NCI-H82 (cell line): ENCODE data around the gene UNC13C.

Experiments
- DNase-seq: peaks from one replicate; lab custom pipeline; 2025; lab: John Stamatoyannopoulos, UW

Gene UNC13C

GRCh38 chr15:54571576-54571975, 593.3 kb downstream of the UNC13C start:
- DNase-seq = no peak

DNA sequence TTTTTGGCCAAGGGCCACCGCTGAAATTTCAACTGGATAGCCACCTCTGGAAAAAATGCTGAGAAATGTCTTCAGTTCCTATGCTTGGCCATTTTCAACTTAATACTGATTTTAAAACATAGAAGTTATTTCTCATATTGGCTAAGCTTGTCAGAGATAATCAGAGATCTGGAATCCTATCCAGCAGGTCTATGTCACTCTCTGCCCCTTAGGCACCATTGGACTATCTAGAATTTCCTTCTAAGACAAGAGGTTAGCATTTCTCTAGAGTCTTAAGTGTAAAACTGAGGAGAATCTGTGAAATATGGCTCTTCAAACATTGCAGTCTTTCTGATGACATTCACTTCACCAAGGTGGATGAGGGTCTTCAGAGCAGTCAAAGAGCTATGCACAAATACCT, 597.3 kb downstream of the UNC13C start:
- DNase-seq = no peak

- no peak for DNase-seq
Measured at GRCh38 chr15:54576298-54576935, 598.2 kb downstream of the UNC13C start.

DNA sequence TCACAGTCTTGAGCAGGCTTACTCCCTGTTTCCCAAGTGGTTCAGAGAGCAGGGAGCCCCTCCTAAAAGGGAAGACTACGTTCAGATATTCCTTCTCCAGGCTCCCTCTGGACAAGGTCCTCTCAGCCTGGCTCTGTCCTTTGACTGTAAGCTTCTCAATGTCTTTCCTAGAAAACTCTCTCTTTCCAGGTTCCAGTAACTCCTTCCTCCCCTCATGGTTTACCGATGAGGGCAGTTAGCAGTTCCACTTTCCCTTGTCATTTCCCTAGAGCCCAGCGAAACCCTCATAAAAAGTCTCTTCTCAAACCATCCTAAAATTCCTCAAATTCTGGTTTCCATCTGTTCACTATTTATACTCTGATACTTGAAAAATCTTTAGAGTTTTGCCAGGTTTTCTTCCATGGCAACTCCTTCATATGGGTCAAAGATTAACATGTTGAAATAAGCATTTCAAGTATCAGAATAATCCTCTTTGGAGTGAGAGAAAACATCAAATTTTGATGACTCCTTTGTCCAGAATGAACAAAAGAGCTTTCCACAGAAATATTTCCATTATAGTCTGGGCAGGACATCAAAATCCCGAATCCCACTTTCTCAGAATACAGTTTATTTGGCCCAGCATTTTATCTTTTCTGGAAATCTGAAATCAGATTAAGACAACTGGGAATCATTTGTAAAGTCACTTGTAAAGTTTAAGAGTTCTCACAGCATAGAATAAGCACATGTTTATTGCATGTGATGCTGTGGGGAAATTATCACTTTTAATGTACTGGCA, 599.4 kb downstream of the UNC13C start:
- no peak for DNase-seq

- no peak for DNase-seq
Measured at GRCh38 chr15:54579855-54580254, 601.6 kb downstream of the UNC13C start.

GRCh38 chr15:54580643-54581042, 602.4 kb downstream of the UNC13C start:
- DNase-seq = no peak

DNA sequence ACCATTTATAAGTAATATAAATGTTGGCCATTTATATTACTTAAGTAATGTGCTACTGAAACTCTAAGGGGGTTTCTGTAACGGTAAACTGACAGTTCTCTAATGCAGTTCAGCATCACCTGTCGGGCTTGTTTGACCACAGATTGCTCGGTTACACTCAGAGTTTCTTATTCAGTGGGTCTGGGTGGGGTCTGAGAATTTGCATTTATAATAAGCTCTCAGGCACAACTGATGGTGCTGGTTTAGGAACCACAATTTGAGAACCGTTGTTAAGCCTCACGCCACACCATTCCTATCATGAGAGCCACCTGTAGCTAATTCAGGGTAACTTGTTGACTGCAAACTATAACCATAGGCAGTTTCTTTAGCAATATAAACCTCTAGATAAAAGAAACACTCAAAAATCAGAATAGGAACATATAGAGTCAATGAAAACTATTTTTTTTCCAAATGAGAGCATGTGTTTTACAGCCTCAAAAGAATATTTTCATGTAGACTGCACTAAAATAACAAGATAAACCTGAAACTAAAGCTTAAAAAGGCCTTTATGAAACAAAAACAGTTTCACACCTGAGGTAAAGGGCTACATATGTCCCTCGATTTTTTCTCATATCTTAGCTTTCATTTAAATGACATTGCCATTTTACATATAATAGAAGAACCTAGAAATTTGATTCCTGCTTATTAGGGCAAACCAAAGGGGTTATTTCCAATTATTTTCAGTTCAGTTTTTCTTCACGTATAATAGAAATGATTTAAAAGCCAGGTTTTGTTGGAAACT, 604.8 kb downstream of the UNC13C start:
- DNase-seq = no peak

DNA sequence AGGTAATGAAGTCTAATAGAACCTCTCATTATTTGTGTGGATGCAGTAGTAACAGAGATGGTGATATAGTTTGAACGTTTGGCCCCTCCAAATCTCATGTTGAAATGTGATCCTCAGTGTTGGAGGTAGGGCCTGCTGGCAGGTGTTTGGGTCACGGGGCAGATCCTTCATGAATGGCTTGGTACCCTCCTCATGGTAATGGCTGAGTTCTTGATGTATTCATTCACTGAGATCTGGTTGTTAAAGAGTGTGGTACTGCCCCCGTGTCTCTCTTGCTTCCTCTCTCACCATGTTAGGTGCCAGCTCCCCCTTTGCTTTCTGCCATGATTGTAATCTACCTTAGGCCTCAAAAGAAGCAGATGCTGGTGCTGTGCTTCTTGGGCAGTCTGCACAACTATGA, 606.8 kb downstream of the UNC13C start:
- no peak for DNase-seq

DNA sequence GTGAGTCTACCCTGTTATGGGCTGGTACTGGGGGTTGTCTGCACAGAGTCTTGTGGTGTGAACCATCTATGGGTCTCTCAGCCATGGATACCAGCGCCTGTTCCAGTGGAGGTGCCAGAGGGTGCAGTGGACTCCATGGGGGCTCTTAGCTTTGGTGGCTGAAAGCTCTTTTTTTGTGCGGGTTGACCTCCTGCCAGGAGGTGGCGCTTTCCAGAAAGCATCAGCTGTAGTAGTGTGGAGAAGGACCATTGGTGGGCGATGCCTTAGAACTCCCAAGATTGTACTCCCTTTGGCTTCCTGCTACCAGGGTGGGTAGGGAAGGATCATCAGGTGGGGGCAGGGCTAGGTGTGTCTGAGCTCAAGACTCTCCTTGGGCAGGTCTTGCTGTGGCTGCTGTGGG, 615.9 kb downstream of the UNC13C start:
- DNase-seq = no peak

DNA sequence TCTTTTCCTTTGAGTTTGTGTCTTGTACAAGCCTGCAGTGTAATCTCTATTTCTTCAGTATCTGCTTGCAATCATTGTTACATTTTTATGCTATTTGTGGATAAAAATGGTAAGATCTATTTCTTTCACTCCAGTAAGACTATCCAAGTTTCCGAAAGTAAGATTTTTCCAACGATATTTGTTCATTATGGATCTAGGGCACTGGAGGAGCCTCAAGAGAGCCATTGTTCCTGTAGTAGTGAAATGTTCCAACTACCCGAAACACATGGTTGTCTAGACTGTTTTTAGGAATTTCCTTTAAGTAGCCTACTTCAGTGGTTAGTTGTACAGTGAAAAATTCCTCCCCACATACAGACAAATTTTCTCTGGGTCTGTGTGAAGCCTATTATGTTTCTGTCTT, 621.1 kb downstream of the UNC13C start:
- DNase-seq = no peak

- DNase-seq = peak; percentile 90
Measured at GRCh38 chr15:54605043-54605442, 626.8 kb downstream of the UNC13C start.

DNA sequence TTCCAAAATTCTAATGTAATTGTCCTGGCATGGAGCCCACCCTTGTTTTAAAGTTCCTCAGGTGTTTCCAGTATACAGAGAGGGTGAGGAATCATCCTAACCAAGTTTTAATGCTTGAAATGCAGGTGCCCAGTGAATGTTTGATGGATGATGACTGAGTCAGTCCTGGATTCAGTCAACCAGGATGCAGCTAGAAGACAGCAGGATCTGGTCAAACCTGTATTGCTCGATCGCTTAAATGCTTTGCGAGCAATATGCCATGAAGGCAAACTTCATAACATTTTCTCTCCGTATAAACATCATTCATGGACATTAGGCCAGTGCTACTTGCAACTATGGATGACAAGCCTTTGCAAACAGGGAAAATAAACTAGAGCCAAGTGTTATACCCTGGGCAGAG, 627.3 kb downstream of the UNC13C start:
- no peak for DNase-seq

DNA sequence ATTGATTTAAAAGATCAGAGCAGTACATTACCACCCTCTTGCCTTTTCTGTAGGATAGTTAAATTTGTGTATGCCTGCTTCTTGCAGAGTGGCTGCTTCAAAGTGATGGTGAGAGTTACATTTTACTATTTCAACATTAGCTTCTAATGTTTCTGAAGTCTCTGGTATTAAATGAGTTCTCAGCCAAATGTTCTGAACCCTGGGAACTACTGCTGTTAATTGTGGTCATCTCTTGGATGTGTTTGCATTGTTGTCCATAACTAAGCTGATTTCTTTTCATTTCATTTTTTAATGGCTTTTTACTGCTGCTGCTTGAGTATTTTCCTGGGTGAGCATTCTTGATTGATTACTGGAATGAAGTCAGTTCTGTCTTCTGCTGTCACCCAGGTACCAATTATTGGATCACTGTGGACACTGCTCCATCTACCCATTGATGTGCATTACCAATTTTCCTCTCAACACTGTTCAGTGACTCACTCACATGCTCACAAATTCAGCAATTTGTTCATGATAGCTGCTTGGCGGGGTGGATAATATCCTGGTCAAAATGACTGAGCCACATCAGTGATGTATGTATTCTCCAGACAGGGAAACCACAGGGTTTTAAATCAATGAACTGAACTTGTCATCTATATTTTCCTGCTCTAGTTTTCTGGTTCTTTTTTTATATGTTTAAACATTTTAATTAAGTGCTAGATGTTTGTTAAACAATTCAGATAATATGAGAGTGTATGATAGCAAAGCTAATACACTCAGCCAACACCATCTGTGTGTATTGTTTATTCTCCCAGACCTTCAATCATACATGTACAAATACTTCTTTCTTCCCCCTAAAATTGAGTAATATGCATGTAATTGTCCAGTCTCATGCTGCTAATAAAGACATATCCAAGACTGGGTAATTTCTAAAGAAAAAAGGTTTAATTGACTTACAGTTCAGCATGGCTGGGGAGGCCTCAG, 630.9 kb downstream of the UNC13C start:
- no peak for DNase-seq

- peak; percentile 55 for DNase-seq
Measured at GRCh38 chr15:54618120-54618519, 639.9 kb downstream of the UNC13C start.

- DNase-seq = no peak
Measured at GRCh38 chr15:54619180-54619579, 640.9 kb downstream of the UNC13C start.

GRCh38 chr15:54620916-54621315, 642.7 kb downstream of the UNC13C start:
- no peak for DNase-seq

DNA sequence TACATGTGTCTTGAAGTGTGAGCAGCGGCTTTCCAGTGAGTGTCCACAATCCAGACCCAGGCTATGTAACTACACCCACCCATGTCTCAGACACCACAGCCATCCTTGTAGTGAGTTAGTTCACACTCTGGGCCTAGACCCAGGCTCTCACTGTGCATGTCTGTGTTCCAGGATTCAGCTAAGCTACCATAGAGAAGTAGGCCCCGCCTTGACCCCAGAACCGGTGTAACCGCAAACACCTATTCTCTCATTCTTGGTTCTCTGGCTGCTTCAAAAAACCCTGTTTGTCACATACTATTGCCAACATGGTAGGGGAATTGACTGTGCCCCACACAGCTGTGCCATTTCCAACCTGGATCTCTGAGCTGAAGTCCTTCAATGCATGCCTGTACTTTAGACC, 657.9 kb downstream of the UNC13C start:
- DNase-seq = no peak

DNA sequence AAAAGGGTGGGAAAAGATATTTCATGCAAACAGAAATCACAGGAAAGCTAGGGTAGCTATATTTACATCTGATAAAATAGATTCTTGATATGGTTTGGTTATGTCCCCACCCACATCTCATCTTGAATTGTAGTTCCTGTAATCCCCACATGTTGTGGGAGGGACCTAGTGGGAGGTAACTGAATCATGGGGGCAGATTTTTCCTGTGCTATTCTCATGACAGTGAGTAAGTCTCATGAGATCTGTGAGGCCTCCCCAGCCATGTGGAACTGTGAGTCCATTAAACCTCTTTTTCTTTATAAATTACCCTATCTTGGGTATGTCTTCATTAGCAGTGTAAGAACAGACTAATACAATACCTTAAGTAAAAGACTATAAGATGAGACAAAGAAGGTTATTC, 660.4 kb downstream of the UNC13C start:
- DNase-seq = no peak

DNA sequence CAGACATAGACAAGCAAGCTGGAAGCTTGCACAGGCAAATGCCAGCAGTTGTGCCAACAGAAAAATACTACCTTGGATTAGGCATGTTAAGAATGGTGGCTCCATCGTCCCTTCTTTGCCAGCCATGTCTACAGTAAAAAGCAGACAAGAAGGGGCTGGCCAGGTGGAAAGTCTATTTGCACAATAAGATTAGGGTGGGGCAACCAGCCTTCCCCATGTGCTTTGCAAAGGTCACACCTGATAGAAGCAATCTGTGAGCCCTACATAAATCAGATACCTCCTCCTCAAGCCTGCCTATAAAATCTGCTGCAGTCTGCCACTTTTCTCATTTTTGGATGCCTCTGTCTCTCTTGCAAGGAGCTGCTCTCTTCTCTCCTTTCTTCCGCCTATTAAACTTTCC, 662.6 kb downstream of the UNC13C start:
- peak; percentile 21 for DNase-seq

DNA sequence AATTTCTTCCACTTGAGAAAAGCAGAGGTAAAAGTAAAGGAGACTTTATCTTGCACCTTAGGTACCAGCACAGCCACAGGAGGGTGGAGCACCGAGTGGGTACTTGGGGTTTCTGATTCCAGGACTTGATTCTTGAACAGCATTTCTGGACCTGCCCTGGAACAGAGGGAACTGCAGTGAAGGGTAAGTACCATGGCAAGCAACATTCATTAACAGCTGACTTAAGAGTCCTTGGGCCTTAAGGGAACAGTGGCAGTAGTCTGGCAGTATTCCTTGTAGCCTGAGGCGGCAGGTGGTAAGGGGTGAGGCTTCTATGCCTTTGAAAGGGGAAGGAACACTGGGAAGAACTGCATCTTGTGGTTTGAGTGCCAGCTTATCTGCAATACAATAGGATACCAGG, 666.6 kb downstream of the UNC13C start:
- no peak for DNase-seq

DNA sequence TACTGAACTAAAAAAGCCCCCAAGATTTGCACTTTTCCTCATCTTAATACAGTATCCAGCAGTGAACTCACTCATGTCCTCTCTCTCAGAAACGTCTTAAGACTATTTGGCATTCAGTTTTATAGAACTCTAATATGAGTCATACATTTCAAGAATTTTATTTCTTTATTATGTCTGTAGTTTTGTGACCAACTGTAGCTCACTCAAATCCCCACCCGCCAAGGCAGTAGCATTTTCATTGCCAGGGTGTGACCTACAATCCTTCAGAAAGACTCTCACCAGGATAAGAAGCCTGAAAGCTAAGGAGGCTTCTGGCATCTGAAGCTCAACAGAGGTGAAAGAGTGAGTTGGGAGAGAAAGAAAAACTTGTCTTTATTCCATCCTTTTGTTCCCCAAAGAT, 681.4 kb downstream of the UNC13C start:
- no peak for DNase-seq

- peak; percentile 1 for DNase-seq
Measured at GRCh38 chr15:54660356-54660755, 682.1 kb downstream of the UNC13C start.
